Liver (tissue), 3 donors: ENCODE results near the gene BAIAP2L1.

ENCODE experiments used
- EGR1 ChIP-seq, 2 donors: IDR thresholded peaks; 2 replicates each; pipeline ENCODE4 v1.6.1; 2016 to 2018; ENCODE audit warnings: antibody characterized with exemption in 2 of 2, low read depth in 2 of 2
- MAX ChIP-seq: IDR thresholded peaks from 2 replicates; pipeline ENCODE4 v1.6.1; 2016; ENCODE audit warnings: antibody characterized with exemption
- RAD21 ChIP-seq, 2 donors: IDR thresholded peaks; 2 replicates each; pipeline ENCODE4 v1.6.1; 2016; ENCODE audit warnings: antibody characterized with exemption in 2 of 2, mild to moderate bottlenecking in 2 of 2
- REST ChIP-seq: IDR thresholded peaks from 2 replicates; pipeline ENCODE4 v1.6.1; 2016; ENCODE audit warnings: antibody characterized with exemption, mild to moderate bottlenecking
- SP1 ChIP-seq: IDR thresholded peaks from 2 replicates; pipeline ENCODE4 v1.6.1; 2018; ENCODE audit warnings: antibody characterized with exemption, mild to moderate bottlenecking
- TAF1 ChIP-seq: conservative IDR thresholded peaks from 2 replicates; pipeline ENCODE4 v1.6.1; 2016; ENCODE audit warnings: antibody characterized with exemption, mild to moderate bottlenecking
- YY1 ChIP-seq: IDR thresholded peaks from 2 replicates; pipeline ENCODE4 v1.6.1; 2016; ENCODE audit warnings: antibody characterized with exemption, mild to moderate bottlenecking
- ZBTB33 ChIP-seq: IDR thresholded peaks from 2 replicates; pipeline ENCODE4 v1.6.1; 2016; ENCODE audit warnings: antibody characterized with exemption
- TF ChIP-seq, protein P1 (sequence below): IDR thresholded peaks from 2 replicates; pipeline ENCODE4 v1.6.1; 2016; ENCODE audit warnings: antibody characterized with exemption
- TF ChIP-seq, protein P2 (sequence below): fragments of 150-350 bp; IDR thresholded peaks from 2 replicates; pipeline ENCODE4 v1.5.1; 2017; ENCODE audit warnings: improper control_type of control experiment, low read depth, low read length; ENCODE audit not compliant: missing input control
- donor health status: healthy.
- donor health status: healthy.

- TF ChIP-seq REST (no peak), TAF1 (no peak), MAX (no peak), ZBTB33 (no peak), EGR1 (IDR thresholded peaks at IDR 0.05; ENCODE audit: low read depth in 2 of 2) (no peak), RAD21 (IDR thresholded peaks at IDR 0.05) (no peak), YY1 (no peak), SP1 (no peak)
- TF ChIP-seq, protein P1, sequence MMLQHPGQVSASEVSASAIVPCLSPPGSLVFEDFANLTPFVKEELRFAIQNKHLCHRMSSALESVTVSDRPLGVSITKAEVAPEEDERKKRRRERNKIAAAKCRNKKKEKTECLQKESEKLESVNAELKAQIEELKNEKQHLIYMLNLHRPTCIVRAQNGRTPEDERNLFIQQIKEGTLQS: no peak
- TF ChIP-seq, protein P2, sequence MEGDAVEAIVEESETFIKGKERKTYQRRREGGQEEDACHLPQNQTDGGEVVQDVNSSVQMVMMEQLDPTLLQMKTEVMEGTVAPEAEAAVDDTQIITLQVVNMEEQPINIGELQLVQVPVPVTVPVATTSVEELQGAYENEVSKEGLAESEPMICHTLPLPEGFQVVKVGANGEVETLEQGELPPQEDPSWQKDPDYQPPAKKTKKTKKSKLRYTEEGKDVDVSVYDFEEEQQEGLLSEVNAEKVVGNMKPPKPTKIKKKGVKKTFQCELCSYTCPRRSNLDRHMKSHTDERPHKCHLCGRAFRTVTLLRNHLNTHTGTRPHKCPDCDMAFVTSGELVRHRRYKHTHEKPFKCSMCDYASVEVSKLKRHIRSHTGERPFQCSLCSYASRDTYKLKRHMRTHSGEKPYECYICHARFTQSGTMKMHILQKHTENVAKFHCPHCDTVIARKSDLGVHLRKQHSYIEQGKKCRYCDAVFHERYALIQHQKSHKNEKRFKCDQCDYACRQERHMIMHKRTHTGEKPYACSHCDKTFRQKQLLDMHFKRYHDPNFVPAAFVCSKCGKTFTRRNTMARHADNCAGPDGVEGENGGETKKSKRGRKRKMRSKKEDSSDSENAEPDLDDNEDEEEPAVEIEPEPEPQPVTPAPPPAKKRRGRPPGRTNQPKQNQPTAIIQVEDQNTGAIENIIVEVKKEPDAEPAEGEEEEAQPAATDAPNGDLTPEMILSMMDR: no peak
These were observed 54.3 kb downstream of the BAIAP2L1 start for GRCh38 chr7:98346515-98347069.
